Measurements from ENCODE around the gene RNLS.

Gene RNLS

GRCh38 chr10:88230251-88230650, 352.9 kb downstream of the RNLS start:
- DNase-seq (ENCODE audit: low read depth in 2 of 2) = no peak

DNA sequence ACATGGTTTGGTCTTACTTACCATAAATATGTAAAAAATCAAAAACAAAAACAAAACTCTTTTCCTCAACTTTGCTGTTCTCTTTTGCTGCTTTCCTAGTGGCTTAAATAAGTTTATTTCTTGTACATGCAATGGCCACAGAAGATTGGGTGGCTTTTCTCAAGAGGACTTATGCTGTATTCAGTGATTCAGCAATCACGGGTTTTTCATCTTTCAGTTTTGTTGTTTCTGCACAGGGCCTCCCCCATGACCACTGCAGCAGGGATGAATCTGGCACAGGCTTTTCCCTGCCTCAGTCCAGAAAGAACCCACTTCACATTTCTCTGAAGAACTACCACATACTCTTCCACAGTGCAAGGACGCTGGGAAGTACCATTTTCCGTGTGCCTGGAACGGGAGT, 355.0 kb downstream of the RNLS start:
- DNase-seq (ENCODE audit: low read depth in 2 of 2) = no peak

GRCh38 chr10:88227342-88228018, 355.6 kb downstream of the RNLS start:
- DNase-seq (ENCODE audit: low read depth in 2 of 2) = no peak

DNA sequence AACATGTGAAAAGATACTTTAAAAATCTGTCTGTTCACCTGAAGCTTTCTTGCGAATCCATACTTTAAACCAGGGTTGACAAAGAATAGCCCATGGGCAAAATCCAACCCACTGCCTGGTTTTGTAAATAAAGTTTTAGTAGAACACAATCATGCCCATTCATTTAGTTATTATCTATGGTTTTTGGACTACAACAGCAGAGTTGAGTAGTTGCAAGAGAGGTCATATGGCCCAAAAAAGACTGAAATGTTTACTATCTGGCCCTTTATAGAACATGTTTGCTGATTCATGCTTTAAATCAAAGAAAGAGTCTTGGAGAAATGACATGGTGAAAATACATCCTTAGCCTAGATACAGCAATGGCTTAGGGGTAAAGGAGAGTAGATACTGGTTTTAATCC, 356.2 kb downstream of the RNLS start:
- DNase-seq (ENCODE audit: low read depth in 2 of 2) = no peak

- DNase-seq (ENCODE audit: low read depth in 2 of 2) = no peak
Measured at GRCh38 chr10:88226071-88226659, 357.0 kb downstream of the RNLS start.

Data from stimulated activated CD8-positive, alpha-beta memory T cell treated with anti-CD3 and anti-CD28 coated beads, Interleukin-15, amount 100 ng/mL, for 4 hours (primary cell).